GM10248 (cell line): ENCODE data around the gene DCLK1.

Experiments
- CTCF ChIA-PET: fragments of 300-600 bp; sonication (Branson Sonifier 250); formaldehyde crosslinking; extraction: SDS; loops from one replicate; lab custom pipeline; 2021; ENCODE audit warnings: antibody characterized with exemption; lab: Yijun Ruan, JAX
- POLR2A ChIA-PET: fragments of 350-650 bp; sonication (Branson Sonifier 250); formaldehyde crosslinking; extraction: SDS; loops from one replicate; lab custom pipeline; 2020; ENCODE audit warnings: antibody characterized with exemption; lab: Yijun Ruan, JAX
- DNase-seq: peaks from one replicate; pipeline ENCODE4 v3.0.0; 2012; ENCODE audit errors: extremely low spot score
- CTCF ChIP-seq: IDR thresholded peaks from 2 replicates; pipeline ENCODE4 v1.5.1; 2012; ENCODE audit warnings: mild to moderate bottlenecking, low read depth; ENCODE audit errors: extremely low read depth, missing control alignments, control extremely low read depth

The DCLK1 gene

GRCh38 chr13:35781036-35782000 lies 349.9 kb downstream of the DCLK1 start:
- no peak for DNase-seq
- no peak for TF ChIP-seq CTCF
- CTCF ChIA-PET, result interaction anchor here (1.9 kb wide), 1 partner anchor 8 kb away, joined by 7 read pairs; no protein-coding TSS in a partner anchor
- POLR2A ChIA-PET, result no interaction called here

GRCh38 chr13:35780613-35781012 lies 350.6 kb downstream of the DCLK1 start:
- TF ChIP-seq CTCF, result no peak
- no peak for DNase-seq
- ChIA-PET CTCF (interaction anchor here (1.0 to 1.9 kb wide), 3 partner anchors 9 to 38 kb away, joined by 3 to 7 read pairs (median 4); no protein-coding TSS in a partner anchor), POLR2A (no interaction called here)

- ChIA-PET POLR2A (no interaction called here), CTCF (interaction anchor here (1.1 kb wide), 1 partner anchor 18 kb away, joined by 3 read pairs; no protein-coding TSS in a partner anchor)
- no peak for DNase-seq
- no peak for TF ChIP-seq CTCF
Measured at GRCh38 chr13:35771898-35772297, 359.3 kb downstream of the DCLK1 start.

GRCh38 chr13:35770756-35771297 lies 360.4 kb downstream of the DCLK1 start:
- DNase-seq, result no peak
- CTCF ChIA-PET, result no interaction called here
- no peak for TF ChIP-seq CTCF
- POLR2A ChIA-PET, result no interaction called here

- no peak for TF ChIP-seq CTCF
- ChIA-PET POLR2A (no interaction called here), CTCF (no interaction called here)
- DNase-seq, result no peak
Measured at GRCh38 chr13:35769812-35770211, 361.4 kb downstream of the DCLK1 start.

- DNase-seq, result no peak
- POLR2A ChIA-PET, result no interaction called here
- CTCF ChIA-PET, result interaction anchor here (1.0 kb wide), 1 partner anchor 9 kb away, joined by 4 read pairs; no protein-coding TSS in a partner anchor
- no peak for TF ChIP-seq CTCF
Measured at GRCh38 chr13:35768551-35768950, 362.6 kb downstream of the DCLK1 start.
